ENCODE data around the gene DNA2.

Gene DNA2

DNA sequence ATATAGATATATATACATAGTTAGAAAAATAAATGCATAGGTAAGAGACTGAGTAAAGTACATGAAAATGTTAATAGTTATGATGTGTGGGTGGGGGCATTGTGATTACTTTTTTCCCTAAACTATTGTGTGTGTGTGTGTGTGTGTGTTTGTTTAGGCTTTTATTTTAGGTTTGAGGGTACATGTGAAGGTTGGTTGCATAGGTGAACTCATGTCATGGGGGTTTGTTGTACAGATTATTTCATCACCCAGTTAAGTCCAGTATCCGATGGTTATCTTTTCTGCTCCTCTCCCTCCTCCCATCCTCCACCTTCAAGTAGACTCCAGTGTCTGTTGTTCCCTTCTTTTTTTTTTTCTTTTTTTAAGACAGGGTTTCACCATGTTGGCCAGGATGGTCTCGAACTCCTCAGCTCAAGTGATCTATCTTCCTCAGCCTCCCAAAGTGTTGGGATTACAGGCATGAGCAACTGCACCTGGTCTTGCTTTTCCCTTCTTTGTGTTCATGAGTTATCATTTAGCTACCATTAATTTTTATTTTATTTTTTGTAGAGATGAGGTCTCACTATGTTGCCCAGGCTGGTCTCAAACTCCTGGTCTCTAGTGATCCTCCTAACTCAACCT is 62.8 kb downstream of the DNA2 start:
- no peak overlapping the region for H2AFZ ChIP-seq (ENCODE audit: low read depth, low read length, severe bottlenecking)
- H3K79me2 ChIP-seq (ENCODE audit: insufficient read depth, low read length) = peaks cover 16% of the 10 kb centered on the region; the same call in 1 of the 2 replicates
- H4K20me1 ChIP-seq (ENCODE audit: low read depth, low read length) = no peaks in the 10 kb centered on the region
- no peak overlapping the region for H3K4me3 ChIP-seq (ENCODE audit: insufficient read depth, low read length, poor library complexity, severe bottlenecking)
- H3K9me2 ChIP-seq (replicated peaks; ENCODE audit: insufficient read depth, low read length) = no peaks in the 10 kb centered on the region
- no peaks in the 10 kb centered on the region for H3K36me3 ChIP-seq (ENCODE audit: low read length)
- no peaks in the 10 kb centered on the region for H3K27me3 ChIP-seq (ENCODE audit: low read length)
- H3K9me3 ChIP-seq (ENCODE audit: insufficient read depth, low read length) = no peaks in the 10 kb centered on the region
- TF ChIP-seq EZH2phosphoT487 (conservative IDR thresholded peaks at IDR 0.05; ENCODE audit: low read length) (no peak), CTCF (IDR thresholded peaks at IDR 0.05; ENCODE audit: insufficient read depth, low read length, poor library complexity, severe bottlenecking) (no peak)
- no peak overlapping the region for H3K27ac ChIP-seq (ENCODE audit: low read depth, low read length)
- no peak overlapping the region for H3K9ac ChIP-seq (ENCODE audit: low read length)
- no peak overlapping the region for H3K4me2 ChIP-seq (ENCODE audit: low read depth, low read length, poor library complexity, severe bottlenecking)
- H3F3A ChIP-seq (ENCODE audit: insufficient read depth) = peaks cover 20% of the 10 kb centered on the region

GRCh38 chr10:68406815-68407548 is 64.8 kb downstream of the DNA2 start, which contains the start of gene RUFY2:
Gene RUFY2 (minus strand): TSS chr10:68407277. CDS start chr10:68407189, 88 bp downstream.
- peaks cover 20% of the 10 kb centered on the region for H3F3A ChIP-seq (ENCODE audit: insufficient read depth)
- no peaks in the 10 kb centered on the region for H4K20me1 ChIP-seq (ENCODE audit: low read depth, low read length)
- no peaks in the 10 kb centered on the region for H3K9me2 ChIP-seq (replicated peaks; ENCODE audit: insufficient read depth, low read length)
- H3K4me2 ChIP-seq (ENCODE audit: low read depth, low read length, poor library complexity, severe bottlenecking) = peak within 1 kb of the TSS; percentile 72
- peak within 1 kb of the TSS; percentile 76 for H3K4me3 ChIP-seq (ENCODE audit: insufficient read depth, low read length, poor library complexity, severe bottlenecking)
- H3K9me3 ChIP-seq (ENCODE audit: insufficient read depth, low read length) = no peaks in the 10 kb centered on the region
- peak within 1 kb of the TSS; percentile 79 for H2AFZ ChIP-seq (ENCODE audit: low read depth, low read length, severe bottlenecking)
- no peaks in the 10 kb centered on the region for H3K27me3 ChIP-seq (ENCODE audit: low read length)
- H3K9ac ChIP-seq (ENCODE audit: low read length) = peak within 1 kb of the TSS; percentile 83
- H3K27ac ChIP-seq (ENCODE audit: low read depth, low read length) = peak within 1 kb of the TSS; percentile 31
- no peaks in the 10 kb centered on the region for H3K36me3 ChIP-seq (ENCODE audit: low read length)
- peaks cover 23% of the 10 kb centered on the region; the same call in 1 of the 2 replicates for H3K79me2 ChIP-seq (ENCODE audit: insufficient read depth, low read length)
- no peak for TF ChIP-seq CTCF (IDR thresholded peaks at IDR 0.05; ENCODE audit: insufficient read depth, low read length, poor library complexity, severe bottlenecking)
- TF ChIP-seq EZH2phosphoT487 (conservative IDR thresholded peaks at IDR 0.05; ENCODE audit: low read length) = no peak

- no peaks in the 10 kb centered on the region for H3K27me3 ChIP-seq (ENCODE audit: low read length)
- H3K4me2 ChIP-seq (ENCODE audit: low read depth, low read length, poor library complexity, severe bottlenecking) = peak overlapping the region; percentile 72
- H3K9me3 ChIP-seq (ENCODE audit: insufficient read depth, low read length) = no peaks in the 10 kb centered on the region
- H2AFZ ChIP-seq (ENCODE audit: low read depth, low read length, severe bottlenecking) = peak overlapping the region; percentile 52
- H3F3A ChIP-seq (ENCODE audit: insufficient read depth) = peaks cover 22% of the 10 kb centered on the region
- peaks cover under 1% of the 10 kb centered on the region; the same call in 1 of the 2 replicates for H3K36me3 ChIP-seq (ENCODE audit: low read length)
- peak overlapping the region; percentile 76 for H3K4me3 ChIP-seq (ENCODE audit: insufficient read depth, low read length, poor library complexity, severe bottlenecking)
- no peaks in the 10 kb centered on the region for H4K20me1 ChIP-seq (ENCODE audit: low read depth, low read length)
- peak overlapping the region; percentile 23 for H3K27ac ChIP-seq (ENCODE audit: low read depth, low read length)
- peak overlapping the region; percentile 83 for H3K9ac ChIP-seq (ENCODE audit: low read length)
- H3K79me2 ChIP-seq (ENCODE audit: insufficient read depth, low read length) = peaks cover 23% of the 10 kb centered on the region; the same call in 1 of the 2 replicates
- no peak for TF ChIP-seq CTCF (IDR thresholded peaks at IDR 0.05; ENCODE audit: insufficient read depth, low read length, poor library complexity, severe bottlenecking)
- no peak for TF ChIP-seq EZH2phosphoT487 (conservative IDR thresholded peaks at IDR 0.05; ENCODE audit: low read length)
- H3K9me2 ChIP-seq (replicated peaks; ENCODE audit: insufficient read depth, low read length) = no peaks in the 10 kb centered on the region
Observed at GRCh38 chr10:68406111-68406814, 65.5 kb downstream of the DNA2 start.
